GM23338 (cell line): ENCODE data around the gene FAM89B.
A peak's percentile ranks its signal among the peaks of the same experiment; 100 is the strongest.

Source experiments
- EZH2phosphoT487 ChIP-seq: fragments of 200-600 bp; sonication (generic); IDR thresholded peaks from one replicate; pipeline ENCODE4 v1.8.1; 2018; ENCODE audit warnings: antibody characterized with exemption; ENCODE audit not compliant: unreplicated experiment
- JUNB ChIP-seq: IDR thresholded peaks from one replicate; pipeline ENCODE4 v1.6.1; 2016; ENCODE audit warnings: antibody characterized with exemption; ENCODE audit not compliant: unreplicated experiment
- POLR2AphosphoS5 ChIP-seq: IDR thresholded peaks from 2 replicates; pipeline ENCODE4 v1.6.1; 2016; ENCODE audit warnings: antibody characterized with exemption, low read depth
- TF ChIP-seq, protein P1 (sequence below), 2 experiments: fragments of 200-600 bp in 1 of 2; sonication (generic) in 1 of 2; conservative IDR thresholded peaks; 2 replicates each; pipeline versions ENCODE4 v1.5.1 to v1.6.1; 2016 to 2017; ENCODE audit warnings: antibody characterized with exemption in 2 of 2, low read depth in 2 of 2, mild to moderate bottlenecking in 2 of 2, moderate library complexity in 1 of 2
- TF ChIP-seq, protein P2 (sequence below): IDR thresholded peaks from one replicate; pipeline ENCODE4 v1.6.1; 2018; ENCODE audit warnings: antibody characterized with exemption; ENCODE audit not compliant: unreplicated experiment

GRCh38 chr11:65551572-65552387 is 20.6 kb upstream of the FAM89B start:
- TF ChIP-seq, protein P1, sequence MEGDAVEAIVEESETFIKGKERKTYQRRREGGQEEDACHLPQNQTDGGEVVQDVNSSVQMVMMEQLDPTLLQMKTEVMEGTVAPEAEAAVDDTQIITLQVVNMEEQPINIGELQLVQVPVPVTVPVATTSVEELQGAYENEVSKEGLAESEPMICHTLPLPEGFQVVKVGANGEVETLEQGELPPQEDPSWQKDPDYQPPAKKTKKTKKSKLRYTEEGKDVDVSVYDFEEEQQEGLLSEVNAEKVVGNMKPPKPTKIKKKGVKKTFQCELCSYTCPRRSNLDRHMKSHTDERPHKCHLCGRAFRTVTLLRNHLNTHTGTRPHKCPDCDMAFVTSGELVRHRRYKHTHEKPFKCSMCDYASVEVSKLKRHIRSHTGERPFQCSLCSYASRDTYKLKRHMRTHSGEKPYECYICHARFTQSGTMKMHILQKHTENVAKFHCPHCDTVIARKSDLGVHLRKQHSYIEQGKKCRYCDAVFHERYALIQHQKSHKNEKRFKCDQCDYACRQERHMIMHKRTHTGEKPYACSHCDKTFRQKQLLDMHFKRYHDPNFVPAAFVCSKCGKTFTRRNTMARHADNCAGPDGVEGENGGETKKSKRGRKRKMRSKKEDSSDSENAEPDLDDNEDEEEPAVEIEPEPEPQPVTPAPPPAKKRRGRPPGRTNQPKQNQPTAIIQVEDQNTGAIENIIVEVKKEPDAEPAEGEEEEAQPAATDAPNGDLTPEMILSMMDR (conservative IDR thresholded peaks at IDR 0.05; ENCODE audit: low read depth in 2 of 2) = peak; percentile 51 to 84
- TF ChIP-seq JUNB (no peak), EZH2phosphoT487 (no peak), POLR2AphosphoS5 (no peak)
- TF ChIP-seq, protein P2, sequence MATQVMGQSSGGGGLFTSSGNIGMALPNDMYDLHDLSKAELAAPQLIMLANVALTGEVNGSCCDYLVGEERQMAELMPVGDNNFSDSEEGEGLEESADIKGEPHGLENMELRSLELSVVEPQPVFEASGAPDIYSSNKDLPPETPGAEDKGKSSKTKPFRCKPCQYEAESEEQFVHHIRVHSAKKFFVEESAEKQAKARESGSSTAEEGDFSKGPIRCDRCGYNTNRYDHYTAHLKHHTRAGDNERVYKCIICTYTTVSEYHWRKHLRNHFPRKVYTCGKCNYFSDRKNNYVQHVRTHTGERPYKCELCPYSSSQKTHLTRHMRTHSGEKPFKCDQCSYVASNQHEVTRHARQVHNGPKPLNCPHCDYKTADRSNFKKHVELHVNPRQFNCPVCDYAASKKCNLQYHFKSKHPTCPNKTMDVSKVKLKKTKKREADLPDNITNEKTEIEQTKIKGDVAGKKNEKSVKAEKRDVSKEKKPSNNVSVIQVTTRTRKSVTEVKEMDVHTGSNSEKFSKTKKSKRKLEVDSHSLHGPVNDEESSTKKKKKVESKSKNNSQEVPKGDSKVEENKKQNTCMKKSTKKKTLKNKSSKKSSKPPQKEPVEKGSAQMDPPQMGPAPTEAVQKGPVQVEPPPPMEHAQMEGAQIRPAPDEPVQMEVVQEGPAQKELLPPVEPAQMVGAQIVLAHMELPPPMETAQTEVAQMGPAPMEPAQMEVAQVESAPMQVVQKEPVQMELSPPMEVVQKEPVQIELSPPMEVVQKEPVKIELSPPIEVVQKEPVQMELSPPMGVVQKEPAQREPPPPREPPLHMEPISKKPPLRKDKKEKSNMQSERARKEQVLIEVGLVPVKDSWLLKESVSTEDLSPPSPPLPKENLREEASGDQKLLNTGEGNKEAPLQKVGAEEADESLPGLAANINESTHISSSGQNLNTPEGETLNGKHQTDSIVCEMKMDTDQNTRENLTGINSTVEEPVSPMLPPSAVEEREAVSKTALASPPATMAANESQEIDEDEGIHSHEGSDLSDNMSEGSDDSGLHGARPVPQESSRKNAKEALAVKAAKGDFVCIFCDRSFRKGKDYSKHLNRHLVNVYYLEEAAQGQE = no peak
